ENCODE measurements around the gene ATG13. TPM values are rescaled to one million over a fixed set of nuclear protein-coding genes. Genes with fewer than 3 reads are reported as not detected.

ATG13 gene
- total and polyA plus RNA-seq, 10 donors: 14.9 to 111 (median 81.9) TPM

DNA sequence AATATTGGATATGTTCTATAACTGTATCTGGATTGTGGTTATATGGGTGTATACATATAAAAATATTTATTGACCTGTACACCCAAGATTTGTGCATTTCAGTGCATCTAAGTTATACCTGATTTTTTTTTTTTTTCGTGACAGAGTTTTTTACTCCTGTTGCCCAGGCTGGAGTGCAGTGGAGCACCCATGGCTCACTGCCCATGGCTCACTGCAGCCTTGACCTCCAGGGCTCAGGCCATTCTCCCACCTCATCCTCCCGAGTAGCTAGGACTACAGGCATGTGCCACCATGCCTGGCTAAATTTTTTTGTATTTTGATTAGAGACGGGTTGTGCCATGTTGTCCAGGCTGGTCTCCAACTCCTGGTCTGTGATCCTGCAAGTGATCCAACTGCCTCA lies 24.3 kb downstream of the ATG13 start:
- H3K27ac ChIP-seq: no peak overlapping the region
- no peak overlapping the region for H3K4me3 ChIP-seq
- H3K9me3 ChIP-seq: no peaks in the 10 kb centered on the region
- DNase-seq: no peak
- peaks cover 0 to 5% (median 0%) of the 10 kb centered on the region in 6 donors for H3K4me1 ChIP-seq
- WGBS, 5 donors: 81 to 91% (median 85%) methylated on average over 3 of the region's 3 CpGs
- intact Hi-C loops (cut with DNase I; ENCODE audit: low total_unique reads): no loop called here
- H3K36me3 ChIP-seq: peaks cover 3 to 97% (median 32%) of the 10 kb centered on the region in 6 donors
- H3K27me3 ChIP-seq (replicated peaks in 1 of 7): no peaks in the 10 kb centered on the region
- no peak for TF ChIP-seq POLR2AphosphoS5 (IDR thresholded peaks at IDR 0.05)
- TF ChIP-seq CTCF (IDR thresholded peaks at IDR 0.05 in 8 of 11, conservative IDR thresholded peaks at IDR 0.05 in 3 of 11): no peak

- no peaks in the 10 kb centered on the region for H3K9me3 ChIP-seq
- peaks cover 3 to 97% (median 40%) of the 10 kb centered on the region in 6 donors for H3K36me3 ChIP-seq
- no peak overlapping the region for H3K4me3 ChIP-seq
- TF ChIP-seq POLR2AphosphoS5 (IDR thresholded peaks at IDR 0.05): no peak
- no peak for TF ChIP-seq POLR2A (IDR thresholded peaks at IDR 0.05)
- TF ChIP-seq CTCF (IDR thresholded peaks at IDR 0.05 in 8 of 11, conservative IDR thresholded peaks at IDR 0.05 in 3 of 11): no peak
- H3K27ac ChIP-seq: no peak overlapping the region
- 77 to 91% (median 84%) methylated on average over 8 of the region's 8 CpGs for WGBS, 5 donors
- intact Hi-C loops (cut with DNase I; ENCODE audit: low total_unique reads): no loop called here
- H3K27me3 ChIP-seq (replicated peaks in 1 of 7): no peaks in the 10 kb centered on the region
- DNase-seq: no peak
- peaks cover 0 to 5% (median 0%) of the 10 kb centered on the region in 6 donors for H3K4me1 ChIP-seq
These were observed 25.4 kb downstream of the ATG13 start for GRCh38 chr11:46642627-46643335.

DNA sequence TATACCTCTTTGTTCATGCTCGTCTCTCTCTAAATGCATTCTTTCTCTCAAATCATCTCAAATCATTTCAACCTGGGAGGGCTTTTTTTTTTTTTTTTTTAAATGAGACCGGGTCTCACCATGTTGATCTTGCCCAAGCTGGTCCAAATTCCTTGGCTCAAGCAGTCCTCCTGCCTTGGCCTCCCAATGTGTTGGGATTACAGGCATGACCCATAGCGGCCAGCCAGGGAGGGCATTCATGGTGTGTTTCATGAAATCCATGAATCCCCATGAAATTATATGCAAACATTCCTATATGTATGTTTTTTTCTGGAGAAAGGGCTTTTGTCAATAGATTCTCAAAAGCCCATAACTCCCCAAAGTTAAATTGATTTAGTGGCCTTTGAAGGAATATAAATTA lies 26.2 kb downstream of the ATG13 start:
- no peak overlapping the region for H3K27ac ChIP-seq
- no peak overlapping the region for H3K4me3 ChIP-seq
- TF ChIP-seq POLR2AphosphoS5 (IDR thresholded peaks at IDR 0.05): no peak
- no peak for TF ChIP-seq CTCF (IDR thresholded peaks at IDR 0.05 in 8 of 11, conservative IDR thresholded peaks at IDR 0.05 in 3 of 11)
- TF ChIP-seq POLR2A (IDR thresholded peaks at IDR 0.05): no peak
- H3K27me3 ChIP-seq (replicated peaks in 1 of 7): no peaks in the 10 kb centered on the region
- H3K4me1 ChIP-seq: peaks cover 0 to 12% (median 0%) of the 10 kb centered on the region in 6 donors
- H3K36me3 ChIP-seq: peaks cover 3 to 97% (median 42%) of the 10 kb centered on the region in 6 donors
- intact Hi-C loops (cut with DNase I; ENCODE audit: low total_unique reads): no loop called here
- DNase-seq: no peak
- no peaks in the 10 kb centered on the region for H3K9me3 ChIP-seq
- 79 to 99% (median 97%) methylated on average over 3 of the region's 3 CpGs for WGBS, 5 donors

DNA sequence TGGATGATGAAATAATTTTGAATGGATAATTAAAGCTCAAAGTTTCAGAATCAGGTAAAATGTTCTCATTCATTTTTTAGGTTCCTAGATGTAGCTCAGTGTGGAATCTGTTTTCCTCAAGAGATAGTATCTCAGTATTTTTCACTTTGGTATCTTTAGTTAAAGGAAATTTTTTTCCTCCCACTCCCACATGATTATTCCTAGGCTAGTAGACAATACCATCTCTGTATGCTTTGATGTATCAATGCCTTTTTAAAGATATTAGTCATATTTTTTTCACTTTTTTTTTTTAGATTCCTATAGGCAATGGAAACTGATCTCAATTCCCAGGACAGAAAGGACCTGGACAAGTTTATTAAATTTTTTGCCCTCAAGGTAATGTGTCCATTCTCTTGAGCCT lies 26.6 kb downstream of the ATG13 start:
- intact Hi-C loops (cut with DNase I; ENCODE audit: low total_unique reads): no loop called here
- no peak overlapping the region for H3K27ac ChIP-seq
- H3K4me3 ChIP-seq: no peak overlapping the region
- DNase-seq: no peak
- TF ChIP-seq POLR2A (IDR thresholded peaks at IDR 0.05): no peak
- H3K9me3 ChIP-seq: no peaks in the 10 kb centered on the region
- peaks cover 0 to 16% (median under 1%) of the 10 kb centered on the region in 6 donors for H3K4me1 ChIP-seq
- peaks cover 3 to 97% (median 44%) of the 10 kb centered on the region in 6 donors for H3K36me3 ChIP-seq
- no peaks in the 10 kb centered on the region for H3K27me3 ChIP-seq (replicated peaks in 1 of 7)

Data from spleen (tissue), 11 donors.